Liver (tissue), 3 donors: ENCODE measurements around the gene USH2A.

ENCODE experiments used
- EGR1 ChIP-seq, 2 donors: IDR thresholded peaks; 2 replicates each; pipeline ENCODE4 v1.6.1; 2016 to 2018; ENCODE audit warnings: antibody characterized with exemption in 2 of 2, low read depth in 2 of 2
- FOXA1 ChIP-seq: IDR thresholded peaks from 2 replicates; pipeline ENCODE4 v1.6.1; 2016; ENCODE audit warnings: antibody characterized with exemption
- GABPA ChIP-seq, 2 donors: IDR thresholded peaks in 1 of 2; conservative IDR thresholded peaks in 1 of 2; 2 replicates each; pipeline ENCODE4 v1.6.1; 2016; ENCODE audit warnings: antibody characterized with exemption in 2 of 2, mild to moderate bottlenecking in 1 of 2, moderate library complexity in 1 of 2
- JUND ChIP-seq, 2 donors: IDR thresholded peaks; 2 replicates each; pipeline ENCODE4 v1.6.1; 2016; ENCODE audit warnings: antibody characterized with exemption in 2 of 2
- MAX ChIP-seq: IDR thresholded peaks from 2 replicates; pipeline ENCODE4 v1.6.1; 2016; ENCODE audit warnings: antibody characterized with exemption
- NR2F2 ChIP-seq: IDR thresholded peaks from 2 replicates; pipeline ENCODE4 v1.6.1; 2016; ENCODE audit warnings: antibody characterized with exemption
- RAD21 ChIP-seq, 2 donors: IDR thresholded peaks; 2 replicates each; pipeline ENCODE4 v1.6.1; 2016; ENCODE audit warnings: antibody characterized with exemption in 2 of 2, mild to moderate bottlenecking in 2 of 2
- RXRA ChIP-seq, 2 donors: IDR thresholded peaks; 2 replicates each; pipeline ENCODE4 v1.6.1; 2017 to 2018; ENCODE audit warnings: antibody characterized with exemption in 2 of 2, mild to moderate bottlenecking in 1 of 2
- SP1 ChIP-seq: IDR thresholded peaks from 2 replicates; pipeline ENCODE4 v1.6.1; 2018; ENCODE audit warnings: antibody characterized with exemption, mild to moderate bottlenecking
- TAF1 ChIP-seq: conservative IDR thresholded peaks from 2 replicates; pipeline ENCODE4 v1.6.1; 2016; ENCODE audit warnings: antibody characterized with exemption, mild to moderate bottlenecking
- YY1 ChIP-seq: IDR thresholded peaks from 2 replicates; pipeline ENCODE4 v1.6.1; 2016; ENCODE audit warnings: antibody characterized with exemption, mild to moderate bottlenecking
- TF ChIP-seq, protein P1 (sequence below): fragments of 150-350 bp; IDR thresholded peaks from 2 replicates; pipeline ENCODE4 v1.5.1; 2017; ENCODE audit warnings: improper control_type of control experiment, low read depth, low read length; ENCODE audit not compliant: missing input control
- TF ChIP-seq, protein P2 (sequence below): IDR thresholded peaks from 2 replicates; pipeline ENCODE4 v1.6.1; 2016; ENCODE audit warnings: antibody characterized with exemption
- donor health status: healthy.
- donor health status: healthy.

DNA sequence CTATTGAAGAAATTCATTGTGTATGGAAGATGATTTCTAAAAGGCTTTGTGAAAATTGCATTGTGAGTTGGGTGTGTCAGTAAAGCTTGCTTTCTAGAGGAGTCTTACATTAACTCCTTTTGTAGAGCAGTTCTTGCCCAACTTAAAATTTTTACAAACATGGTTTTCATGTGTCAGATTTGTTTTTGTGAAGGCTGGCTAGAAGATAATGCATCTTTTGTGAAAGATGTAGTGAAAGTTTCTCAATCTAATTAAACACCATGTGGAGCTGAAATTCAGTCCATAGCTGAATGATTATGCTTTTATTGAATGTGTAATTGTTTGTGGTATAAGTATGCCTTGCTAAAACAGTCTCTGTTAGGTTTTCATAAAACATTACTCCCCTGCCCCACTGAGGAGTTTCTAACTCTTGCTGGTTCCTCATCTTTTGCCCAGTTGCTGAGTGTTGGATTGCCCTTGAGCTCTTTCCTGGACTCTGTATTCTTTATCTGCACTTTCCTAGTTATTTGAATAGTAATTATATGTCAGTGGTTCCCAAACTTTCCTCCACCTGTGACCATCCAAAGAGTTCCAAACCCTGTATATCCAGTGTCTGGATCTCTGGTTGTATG is 818.1 kb downstream of the USH2A start:
- no peak for TF ChIP-seq RAD21 (IDR thresholded peaks at IDR 0.05)
- TF ChIP-seq SP1, result no peak
- no peak for TF ChIP-seq RXRA (IDR thresholded peaks at IDR 0.05)
- TF ChIP-seq, protein P1, sequence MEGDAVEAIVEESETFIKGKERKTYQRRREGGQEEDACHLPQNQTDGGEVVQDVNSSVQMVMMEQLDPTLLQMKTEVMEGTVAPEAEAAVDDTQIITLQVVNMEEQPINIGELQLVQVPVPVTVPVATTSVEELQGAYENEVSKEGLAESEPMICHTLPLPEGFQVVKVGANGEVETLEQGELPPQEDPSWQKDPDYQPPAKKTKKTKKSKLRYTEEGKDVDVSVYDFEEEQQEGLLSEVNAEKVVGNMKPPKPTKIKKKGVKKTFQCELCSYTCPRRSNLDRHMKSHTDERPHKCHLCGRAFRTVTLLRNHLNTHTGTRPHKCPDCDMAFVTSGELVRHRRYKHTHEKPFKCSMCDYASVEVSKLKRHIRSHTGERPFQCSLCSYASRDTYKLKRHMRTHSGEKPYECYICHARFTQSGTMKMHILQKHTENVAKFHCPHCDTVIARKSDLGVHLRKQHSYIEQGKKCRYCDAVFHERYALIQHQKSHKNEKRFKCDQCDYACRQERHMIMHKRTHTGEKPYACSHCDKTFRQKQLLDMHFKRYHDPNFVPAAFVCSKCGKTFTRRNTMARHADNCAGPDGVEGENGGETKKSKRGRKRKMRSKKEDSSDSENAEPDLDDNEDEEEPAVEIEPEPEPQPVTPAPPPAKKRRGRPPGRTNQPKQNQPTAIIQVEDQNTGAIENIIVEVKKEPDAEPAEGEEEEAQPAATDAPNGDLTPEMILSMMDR, result no peak
- no peak for TF ChIP-seq FOXA1
- no peak for TF ChIP-seq YY1
- TF ChIP-seq GABPA (IDR thresholded peaks at IDR 0.05 in 1 of 2, conservative IDR thresholded peaks at IDR 0.05 in 1 of 2), result no peak
- no peak for TF ChIP-seq JUND (IDR thresholded peaks at IDR 0.05)
- TF ChIP-seq NR2F2, result no peak
- TF ChIP-seq TAF1, result no peak
- TF ChIP-seq EGR1 (IDR thresholded peaks at IDR 0.05; ENCODE audit: low read depth in 2 of 2), result no peak
- no peak for TF ChIP-seq MAX
- TF ChIP-seq, protein P2, sequence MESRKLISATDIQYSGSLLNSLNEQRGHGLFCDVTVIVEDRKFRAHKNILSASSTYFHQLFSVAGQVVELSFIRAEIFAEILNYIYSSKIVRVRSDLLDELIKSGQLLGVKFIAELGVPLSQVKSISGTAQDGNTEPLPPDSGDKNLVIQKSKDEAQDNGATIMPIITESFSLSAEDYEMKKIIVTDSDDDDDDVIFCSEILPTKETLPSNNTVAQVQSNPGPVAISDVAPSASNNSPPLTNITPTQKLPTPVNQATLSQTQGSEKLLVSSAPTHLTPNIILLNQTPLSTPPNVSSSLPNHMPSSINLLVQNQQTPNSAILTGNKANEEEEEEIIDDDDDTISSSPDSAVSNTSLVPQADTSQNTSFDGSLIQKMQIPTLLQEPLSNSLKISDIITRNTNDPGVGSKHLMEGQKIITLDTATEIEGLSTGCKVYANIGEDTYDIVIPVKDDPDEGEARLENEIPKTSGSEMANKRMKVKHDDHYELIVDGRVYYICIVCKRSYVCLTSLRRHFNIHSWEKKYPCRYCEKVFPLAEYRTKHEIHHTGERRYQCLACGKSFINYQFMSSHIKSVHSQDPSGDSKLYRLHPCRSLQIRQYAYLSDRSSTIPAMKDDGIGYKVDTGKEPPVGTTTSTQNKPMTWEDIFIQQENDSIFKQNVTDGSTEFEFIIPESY, result no peak
